DMS79 (cell line): ENCODE measurements around the gene MED17.

ENCODE experiments used
- DNase-seq: peaks from one replicate; lab custom pipeline; 2025; lab: John Stamatoyannopoulos, UW

The MED17 gene

GRCh38 chr11:93817426-93818348, 33.6 kb downstream of the MED17 start:
- no peak for DNase-seq

DNA sequence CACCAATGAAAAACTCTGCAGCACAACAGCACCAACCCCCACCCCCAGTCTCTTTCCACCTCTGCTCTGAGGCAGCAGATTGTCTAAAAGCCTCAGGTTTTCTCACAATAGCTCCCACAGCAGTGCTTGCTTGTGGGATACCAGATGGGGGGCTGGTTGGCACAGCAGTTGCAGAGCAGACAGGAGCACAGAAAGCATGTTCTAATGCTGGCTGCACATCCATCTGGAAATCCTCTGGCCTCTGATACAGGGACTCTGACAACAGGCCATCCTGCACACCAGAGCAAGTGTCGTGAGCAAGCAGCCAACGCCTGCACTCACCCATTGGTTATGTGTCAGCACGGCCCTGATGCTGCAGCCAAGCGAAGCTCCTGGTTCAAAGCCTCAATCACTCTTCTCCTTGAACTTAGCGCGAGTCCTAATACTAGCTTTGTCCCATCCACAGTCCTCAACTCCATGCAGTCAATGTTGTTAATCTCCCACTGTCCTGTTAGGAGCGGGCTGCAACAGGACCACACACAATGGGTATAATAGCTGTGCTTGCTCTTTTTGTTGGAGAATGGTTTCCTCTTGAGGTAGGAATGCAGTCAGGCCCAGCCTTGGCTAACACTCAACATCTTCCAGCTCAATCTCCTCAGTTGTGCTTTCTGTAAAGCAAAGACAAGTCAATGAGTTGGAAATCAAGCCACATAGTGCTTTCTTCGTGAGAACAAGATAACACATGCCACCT, 36.0 kb downstream of the MED17 start:
- no peak for DNase-seq

GRCh38 chr11:93820847-93821246, 36.8 kb downstream of the MED17 start:
- DNase-seq = no peak

GRCh38 chr11:93821617-93822016, 37.5 kb downstream of the MED17 start:
- no peak for DNase-seq

DNA sequence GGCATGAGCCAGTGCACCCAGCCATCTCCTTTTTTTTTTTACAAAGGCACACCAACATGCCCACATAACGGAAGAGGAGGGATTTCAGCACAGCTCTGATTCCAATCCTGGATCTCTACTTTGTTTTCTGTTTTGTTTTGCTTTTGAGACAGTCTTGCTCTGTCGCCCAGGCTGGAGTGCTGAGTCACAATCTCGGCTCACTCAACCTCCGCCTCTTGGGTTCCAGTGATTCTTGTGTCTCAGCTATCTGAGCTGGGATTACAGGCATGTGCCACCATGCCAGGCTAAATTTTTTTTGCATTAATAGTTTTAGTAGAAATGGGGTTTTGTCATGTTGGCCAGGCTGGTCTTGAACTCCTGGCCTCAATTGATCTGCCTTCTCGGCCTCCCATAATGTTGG, 38.3 kb downstream of the MED17 start:
- no peak for DNase-seq

GRCh38 chr11:93823210-93823609, 39.1 kb downstream of the MED17 start:
- no peak for DNase-seq

DNA sequence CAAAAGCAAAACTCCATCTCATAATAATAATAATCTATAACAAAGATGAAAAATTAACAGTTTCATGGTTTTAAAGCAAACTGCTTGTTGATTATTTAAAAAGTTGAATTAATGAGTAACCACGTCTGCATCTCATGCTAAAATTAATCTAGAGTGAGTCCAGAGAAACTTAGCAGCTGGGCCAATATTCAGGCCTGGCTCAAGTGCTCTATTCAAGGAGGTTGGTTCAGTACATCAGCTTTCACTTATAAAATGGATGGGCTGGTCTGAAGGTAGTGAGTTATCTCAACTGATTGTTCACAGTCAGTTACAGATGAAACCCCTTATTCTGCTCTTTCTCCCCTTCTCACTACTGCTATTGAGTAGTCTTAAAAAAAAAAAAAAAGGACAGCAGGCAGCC, 43.3 kb downstream of the MED17 start:
- no peak for DNase-seq

- DNase-seq = no peak
Measured at GRCh38 chr11:93829598-93829997, 45.5 kb downstream of the MED17 start.

DNA sequence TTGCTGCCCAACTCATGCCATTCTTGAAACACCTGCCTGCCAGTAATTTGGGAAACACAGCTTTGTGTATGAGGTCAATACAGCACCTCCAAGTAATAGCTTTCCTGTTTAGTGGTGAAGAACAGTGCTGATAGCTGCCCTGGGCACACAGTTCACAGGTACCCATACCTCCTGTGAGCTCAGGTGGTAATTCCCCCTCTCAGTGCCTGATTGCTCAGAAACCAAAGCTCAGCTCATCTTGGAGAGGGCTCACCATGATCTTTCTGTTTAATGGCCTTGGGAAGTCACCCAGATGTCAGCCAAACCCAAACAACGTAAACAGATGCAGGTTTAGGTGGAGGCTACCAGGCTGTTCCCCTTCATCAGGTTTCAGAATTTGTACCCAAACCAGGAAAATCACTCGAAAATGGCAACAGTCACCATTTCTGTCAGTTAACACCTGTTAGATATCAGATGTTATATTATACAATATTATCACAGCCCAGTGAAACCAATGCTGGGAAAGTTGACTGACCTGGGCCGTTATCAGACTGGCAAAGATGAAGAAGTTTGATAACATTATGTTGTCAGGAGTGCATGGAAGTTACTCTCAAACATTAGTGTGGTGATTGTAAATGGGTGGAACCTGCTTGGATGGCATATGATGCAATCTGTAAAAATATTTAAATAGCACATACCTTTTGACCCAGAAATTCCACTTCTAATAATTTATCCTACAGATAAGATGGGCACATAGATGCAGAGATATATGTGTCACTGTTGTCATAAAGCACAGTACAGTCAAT, 47.5 kb downstream of the MED17 start:
- DNase-seq = no peak

DNA sequence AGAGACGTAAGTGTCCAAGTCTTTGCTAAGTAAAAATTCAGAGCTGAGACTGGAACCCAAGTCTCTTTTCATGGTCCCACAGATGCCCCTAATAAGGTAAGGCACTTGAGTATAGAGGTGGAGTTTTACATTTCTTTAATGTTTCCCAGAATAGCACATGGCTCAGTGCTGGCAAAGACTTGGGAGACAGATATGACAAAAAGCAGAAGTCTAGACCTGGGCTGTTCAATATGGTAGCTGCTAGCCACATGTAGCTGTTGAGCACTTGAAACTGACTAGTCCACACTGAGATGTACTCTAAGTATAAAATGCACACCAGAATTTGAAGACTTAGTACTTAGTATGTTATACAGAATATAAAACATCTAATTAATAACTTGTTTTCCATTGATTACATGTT, 48.7 kb downstream of the MED17 start:
- DNase-seq = no peak

GRCh38 chr11:93838967-93839366, 54.9 kb downstream of the MED17 start:
- no peak for DNase-seq

DNA sequence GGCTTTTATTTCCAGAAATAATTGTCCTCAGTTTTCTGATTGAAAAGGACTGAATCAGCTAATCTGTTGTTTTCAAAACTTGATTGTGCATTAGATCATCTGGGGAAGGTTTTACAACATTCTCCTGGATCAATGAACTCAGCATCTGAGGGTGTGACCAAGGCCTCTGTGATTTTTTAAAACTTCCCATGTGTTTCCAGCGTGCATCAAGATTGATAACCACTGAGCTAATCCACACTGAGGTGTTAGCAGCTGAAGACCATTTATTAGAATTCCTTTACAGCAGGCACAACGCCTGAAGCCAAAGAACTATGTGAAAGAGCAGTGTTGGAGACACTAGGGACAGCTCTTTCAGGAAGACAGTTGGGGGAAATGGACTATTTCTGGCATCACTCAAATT, 56.1 kb downstream of the MED17 start:
- no peak for DNase-seq

DNA sequence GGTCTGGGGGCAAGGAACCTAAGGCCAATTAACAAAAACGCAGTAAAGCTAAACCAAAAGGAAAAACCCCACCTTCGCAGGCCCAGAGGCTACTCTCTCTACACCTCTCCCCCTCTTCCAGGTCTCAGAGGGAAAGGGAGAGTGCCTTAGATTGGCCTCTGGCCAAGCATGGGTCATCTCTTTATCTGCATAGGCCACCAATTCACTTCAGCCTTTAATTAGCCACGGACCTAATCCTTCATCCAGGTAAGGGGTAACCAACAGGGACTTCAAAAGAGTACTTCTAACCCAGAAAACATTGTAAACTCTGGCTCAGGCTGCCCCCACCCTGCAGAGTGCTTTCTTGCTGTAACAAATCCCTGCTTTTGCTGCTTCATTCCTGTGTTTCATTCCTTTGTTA, 56.9 kb downstream of the MED17 start:
- no peak for DNase-seq

- DNase-seq = no peak
Measured at GRCh38 chr11:93841446-93841845, 57.4 kb downstream of the MED17 start.

DNA sequence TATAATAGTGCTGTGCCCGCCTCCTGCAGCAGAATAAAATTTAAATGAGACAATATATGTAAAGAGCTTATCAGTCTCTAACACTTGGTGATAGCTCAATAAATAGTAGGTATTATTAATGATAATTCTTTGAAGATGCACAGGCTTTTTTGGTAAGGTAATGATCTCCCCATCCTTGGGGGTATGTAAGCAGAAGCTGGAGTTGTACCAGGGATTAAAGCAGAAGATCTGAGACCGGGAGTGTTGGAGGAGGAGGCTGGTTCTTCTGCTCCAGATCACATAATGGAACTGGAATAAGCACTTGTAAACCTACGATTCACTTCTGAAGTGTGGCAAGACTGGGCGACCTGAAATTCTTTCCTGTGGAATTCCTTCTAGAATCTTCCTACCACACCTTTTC, 58.0 kb downstream of the MED17 start:
- no peak for DNase-seq

GRCh38 chr11:93842461-93842860, 58.4 kb downstream of the MED17 start:
- DNase-seq = no peak

- DNase-seq = no peak
Measured at GRCh38 chr11:93843906-93844305, 59.8 kb downstream of the MED17 start.

- no peak for DNase-seq
Measured at GRCh38 chr11:93844568-93844967, 60.5 kb downstream of the MED17 start.

DNA sequence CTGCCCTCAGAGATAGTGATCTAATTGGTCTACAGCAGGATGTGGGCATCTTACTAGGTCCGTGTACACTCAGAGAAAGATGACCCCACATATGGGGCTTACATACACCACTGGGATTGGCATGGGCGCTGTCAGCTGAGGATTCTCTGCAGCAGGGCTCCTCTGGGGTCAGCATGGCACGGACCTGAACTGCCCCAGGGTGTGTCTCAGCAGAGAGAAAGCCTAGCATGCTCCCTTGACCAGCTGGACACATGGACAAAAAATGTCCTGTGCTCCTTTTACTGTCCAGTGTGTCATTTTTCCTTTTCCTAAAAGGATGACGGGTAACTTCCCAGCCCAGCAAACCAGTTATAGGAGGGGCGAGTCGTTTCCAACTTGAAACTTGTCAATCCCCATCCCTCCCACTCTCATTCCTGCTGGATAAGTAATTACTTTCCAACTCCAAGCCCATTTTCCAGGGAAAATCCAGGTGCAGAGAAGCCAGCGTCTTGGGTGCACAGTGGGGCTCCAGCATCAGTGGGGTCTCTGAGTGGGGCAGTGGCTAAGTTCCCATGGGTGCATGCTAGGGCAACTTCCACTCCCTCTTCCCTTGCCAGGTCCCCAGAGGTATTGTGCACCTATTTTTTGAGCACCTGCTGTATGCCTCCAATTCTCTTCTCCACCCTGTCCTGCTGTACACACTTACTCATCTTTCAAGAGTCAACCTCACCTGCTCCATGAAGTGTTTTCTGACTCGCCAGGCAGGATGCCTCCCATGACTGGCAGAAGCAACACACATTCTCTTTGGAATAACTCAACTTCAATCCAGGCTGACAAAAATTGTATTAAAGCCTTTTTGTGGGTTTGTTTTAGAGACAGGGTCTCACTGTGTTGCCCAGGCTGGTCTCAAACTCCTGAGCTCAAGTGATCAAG, 61.4 kb downstream of the MED17 start:
- no peak for DNase-seq

DNA sequence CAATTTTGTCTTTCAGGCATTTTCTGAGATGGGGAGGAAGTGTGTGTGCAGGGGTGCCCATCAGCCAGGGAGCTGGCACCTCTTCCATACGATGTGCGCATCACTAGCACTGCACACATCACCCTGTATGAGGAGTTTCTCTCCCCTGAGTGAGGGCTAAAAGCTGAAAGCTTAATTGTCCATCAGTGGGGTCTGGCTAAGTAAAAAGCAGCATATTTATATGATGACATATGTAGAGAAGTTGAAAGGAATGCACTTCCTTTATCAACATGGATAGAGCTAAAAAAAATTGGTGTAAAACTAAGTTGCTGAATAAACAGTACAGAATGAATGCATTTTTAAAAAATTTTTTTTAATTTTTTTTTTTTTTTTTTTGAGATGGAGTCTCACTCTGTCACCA, 62.3 kb downstream of the MED17 start:
- DNase-seq = no peak

- DNase-seq = no peak
Measured at GRCh38 chr11:93849201-93849600, 65.1 kb downstream of the MED17 start.
